NCI-H82 (cell line): Measurements from ENCODE around the gene SLC27A5.
"Not testable (repeated sequence)": the region's sequence is repeated elsewhere in the genome, so short reads cannot be mapped to it uniquely, and the experiment has no call there.

ENCODE experiments used
- DNase-seq: peaks from one replicate; lab custom pipeline; 2025; lab: John Stamatoyannopoulos, UW

Gene SLC27A5

GRCh38 chr19:58497634-58498170 lies 14.1 kb downstream of the SLC27A5 start:
- DNase-seq = no peak

GRCh38 chr19:58492265-58492664 lies 19.5 kb downstream of the SLC27A5 start:
- no peak for DNase-seq

GRCh38 chr19:58491393-58491792 lies 20.4 kb downstream of the SLC27A5 start:
- no peak for DNase-seq

GRCh38 chr19:58484349-58484748 lies 27.4 kb downstream of the SLC27A5 start:
- DNase-seq = peak; percentile 22

GRCh38 chr19:58483776-58484175 lies 28.0 kb downstream of the SLC27A5 start:
- DNase-seq = no peak

- DNase-seq = no peak
Measured at GRCh38 chr19:58482372-58482771, 29.4 kb downstream of the SLC27A5 start.

GRCh38 chr19:58480831-58481230 lies 31.0 kb downstream of the SLC27A5 start:
- DNase-seq = no peak

GRCh38 chr19:58480481-58480830 lies 31.3 kb downstream of the SLC27A5 start:
- DNase-seq = no peak

GRCh38 chr19:58479736-58480480 lies 31.9 kb downstream of the SLC27A5 start:
- DNase-seq = no peak

- DNase-seq = no peak
Measured at GRCh38 chr19:58479303-58479702, 32.5 kb downstream of the SLC27A5 start.

GRCh38 chr19:58477871-58478270 lies 33.9 kb downstream of the SLC27A5 start:
- DNase-seq = no peak

GRCh38 chr19:58477130-58477529 lies 34.7 kb downstream of the SLC27A5 start:
- no peak for DNase-seq

- DNase-seq = peak; percentile 46
Measured at GRCh38 chr19:58476498-58477015, 35.2 kb downstream of the SLC27A5 start.

GRCh38 chr19:58475714-58476497 lies 35.9 kb downstream of the SLC27A5 start, which contains the start of gene ZNF446:
ZNF446 (plus strand) TSS chr19:58476352; CDS start chr19:58477219, 867 bp downstream.
- DNase-seq = peak; percentile 97

GRCh38 chr19:58474997-58475713 lies 36.6 kb downstream of the SLC27A5 start:
- DNase-seq = no peak

- DNase-seq = no peak
Measured at GRCh38 chr19:58474291-58474996, 37.3 kb downstream of the SLC27A5 start.

GRCh38 chr19:58473775-58474174 lies 38.0 kb downstream of the SLC27A5 start:
- DNase-seq = no peak

- no peak for DNase-seq
Measured at GRCh38 chr19:58471736-58472135, 40.1 kb downstream of the SLC27A5 start.

GRCh38 chr19:58470837-58471543 lies 40.8 kb downstream of the SLC27A5 start:
- DNase-seq = not testable (repeated sequence)

GRCh38 chr19:58469241-58470013 lies 42.4 kb downstream of the SLC27A5 start:
- no peak for DNase-seq
